ENCODE data around the gene SNX25. TPM values are rescaled to one million over a fixed set of nuclear protein-coding genes. Genes with fewer than 3 reads are reported as not detected.

Gene SNX25
- total and polyA plus RNA-seq, 10 of the 15 experiments (the other 5 are each of a cell fraction or from before 2014, with no cell fraction given): 11.2 to 117 (median 62.8) TPM

DNA sequence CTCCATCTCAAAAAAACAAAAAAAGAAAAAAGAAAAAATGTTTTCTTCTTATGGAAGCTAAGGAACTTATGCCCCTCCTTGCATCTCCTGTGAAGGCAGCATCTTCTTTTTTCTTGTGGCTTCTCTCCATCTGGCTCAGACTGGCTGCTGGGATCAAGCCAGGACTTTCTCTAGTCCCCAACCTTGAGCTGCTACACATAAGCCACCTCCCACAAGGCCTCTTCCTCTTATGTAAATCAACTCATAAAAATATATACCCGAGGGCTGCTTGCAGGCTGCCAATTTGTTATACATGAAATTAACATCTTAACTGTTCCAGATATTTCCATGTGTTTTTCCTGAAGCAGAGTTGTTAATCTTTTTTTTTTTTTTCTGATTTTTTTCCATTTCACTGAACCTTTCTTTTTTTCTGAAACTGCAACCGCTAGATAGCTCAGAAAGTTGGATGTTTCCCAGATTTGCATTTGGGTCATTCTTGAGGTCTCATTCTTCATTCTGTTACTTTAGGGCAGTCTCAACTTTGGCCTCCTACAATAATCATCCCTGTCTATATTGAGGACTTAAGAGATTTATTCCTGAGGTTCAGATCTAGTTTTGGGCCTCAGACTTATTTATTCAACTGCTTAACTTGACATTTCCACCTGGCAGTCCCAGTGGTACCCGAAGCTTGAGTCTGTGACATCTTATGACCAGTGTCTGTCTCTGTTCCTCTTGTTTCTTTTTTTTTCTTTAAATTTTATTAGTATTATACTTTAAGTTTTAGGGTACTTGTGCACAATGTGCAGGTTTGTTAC is 10.3 kb downstream of the SNX25 start:
- Histone ChIP-seq H3K4me3 (peak overlapping the region; percentile 48), H3K4me1 (ENCODE audit: control insufficient read depth, insufficient read depth, low read length) (peaks cover 14% of the 10 kb centered on the region), H4K20me1 (ENCODE audit: control insufficient read depth, insufficient read depth) (no peaks in the 10 kb centered on the region; the same call in none of the 2 replicates), H3K27me3 (replicated peaks in 1 of 2; ENCODE audit: control insufficient read depth in 2 of 2, insufficient read depth in 2 of 2, low read length in 1 of 2) (no peaks in the 10 kb centered on the region), H3K79me2 (ENCODE audit: control insufficient read depth, insufficient read depth, low read length) (peaks cover 89% of the 10 kb centered on the region), H2AFZ (ENCODE audit: control insufficient read depth, low read depth, low read length) (no peak overlapping the region), H3K36me3 (ENCODE audit: control insufficient read depth in 2 of 2, insufficient read depth in 2 of 2, low read length in 1 of 2) (peaks cover 0 to 12% of the 10 kb centered on the region in 2 experiments; a peak in 1 of 4 replicates), H3K9me3 (replicated peaks; ENCODE audit: control insufficient read depth, insufficient read depth, low read length) (no peaks in the 10 kb centered on the region; the same call in 2 of the 3 replicates), H3K27ac (ENCODE audit: control insufficient read depth, insufficient read depth) (no peak overlapping the region; the same call in 1 of the 2 replicates), H3K9ac (ENCODE audit: control insufficient read depth, insufficient read depth, low read length) (peak overlapping the region; percentile 9; the same call in 1 of the 2 replicates), H3K4me2 (ENCODE audit: control insufficient read depth, insufficient read depth) (peak overlapping the region; percentile 57)
- TF ChIP-seq, protein P1, sequence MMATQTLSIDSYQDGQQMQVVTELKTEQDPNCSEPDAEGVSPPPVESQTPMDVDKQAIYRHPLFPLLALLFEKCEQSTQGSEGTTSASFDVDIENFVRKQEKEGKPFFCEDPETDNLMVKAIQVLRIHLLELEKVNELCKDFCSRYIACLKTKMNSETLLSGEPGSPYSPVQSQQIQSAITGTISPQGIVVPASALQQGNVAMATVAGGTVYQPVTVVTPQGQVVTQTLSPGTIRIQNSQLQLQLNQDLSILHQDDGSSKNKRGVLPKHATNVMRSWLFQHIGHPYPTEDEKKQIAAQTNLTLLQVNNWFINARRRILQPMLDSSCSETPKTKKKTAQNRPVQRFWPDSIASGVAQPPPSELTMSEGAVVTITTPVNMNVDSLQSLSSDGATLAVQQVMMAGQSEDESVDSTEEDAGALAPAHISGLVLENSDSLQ (IDR thresholded peaks at IDR 0.05): no peak
- TF ChIP-seq SPI1 (IDR thresholded peaks at IDR 0.05; ENCODE audit: borderline replicate concordance, insufficient read depth, low read depth, low read length): peak; percentile 46; the same call in 1 of the 2 replicates
- ChIA-PET CTCF (interaction anchor here (0.6 to 1.2 kb wide), 7 partner anchors 27 to 145 kb away, joined by 3 to 8 read pairs (median 4); no protein-coding TSS in a partner anchor), POLR2A (interaction anchor here (0.6 to 1.4 kb wide), 9 partner anchors 11 to 418 kb away, joined by 3 to 8 read pairs (median 5); partner anchors contain the start of genes ANKRD37, LRP2BP and SLC25A4), RAD21 (ENCODE audit: unreplicated experiment) (interaction anchor here (0.6 to 1.5 kb wide), 12 partner anchors 11 to 212 kb away, joined by 3 to 8 read pairs (median 3); partner anchors contain the start of gene SNX25), SMC1A (ENCODE audit: uncharacterized antibody, unreplicated experiment) (interaction anchor here (0.8 to 2.5 kb wide), 10 partner anchors 13 to 87 kb away, joined by 3 to 12 read pairs (median 4); no protein-coding TSS in a partner anchor)
- intact Hi-C loops (cut with micrococcal nuclease; ENCODE audit: unreplicated experiment) (no loop called here), in situ Hi-C loops (cut with MboI) (no loop called here)
- ATAC-seq (peak; percentile 76), DNase-seq (ENCODE audit: low read depth, low spot score) (no peak), FAIRE-seq (peak; percentile 66)
- TSS peak; percentile 8 for BruUV-seq (replicated peaks)
- 2% methylated on average over 3 of the region's 3 CpGs for WGBS (ENCODE audit: insufficient coverage, insufficient replicate concordance, low lambda C conversion rate, missing lambda C conversion rate)

DNA sequence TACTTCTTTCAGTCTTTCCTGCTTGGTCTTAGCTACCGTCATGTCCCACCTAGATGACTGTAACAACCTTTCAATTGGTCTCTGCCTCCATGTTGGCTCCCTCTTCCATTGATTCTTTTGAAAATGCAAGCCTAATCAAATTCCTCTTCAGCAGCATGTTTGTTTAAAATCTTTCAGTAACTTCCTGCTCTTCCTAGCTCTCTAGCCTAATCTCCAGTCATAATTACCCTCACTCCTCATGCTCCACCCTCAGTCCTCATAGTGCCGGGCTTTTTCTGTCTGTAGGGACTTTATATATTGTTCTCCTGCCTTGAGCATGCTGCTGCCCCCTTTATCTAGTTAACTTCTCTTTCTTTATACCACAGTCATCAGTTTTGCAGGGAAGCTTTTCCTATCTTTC is 12.1 kb downstream of the SNX25 start:
- H3K36me3 ChIP-seq (ENCODE audit: control insufficient read depth in 2 of 2, insufficient read depth in 2 of 2, low read length in 1 of 2): peaks cover 0 to 15% of the 10 kb centered on the region in 2 experiments; a peak in 2 of 4 replicates
- no peak overlapping the region for H3K4me2 ChIP-seq (ENCODE audit: control insufficient read depth, insufficient read depth)
- POLR2A ChIA-PET: interaction anchor here (0.7 kb wide), 1 partner anchor 17 kb away, joined by 3 read pairs; no protein-coding TSS in a partner anchor
- SMC1A ChIA-PET (ENCODE audit: uncharacterized antibody, unreplicated experiment): interaction anchor here (0.6 to 2.5 kb wide), 6 partner anchors 29 to 45 kb away, joined by 3 to 8 read pairs (median 3); no protein-coding TSS in a partner anchor
- FAIRE-seq (no peak), DNase-seq (ENCODE audit: low read depth, low spot score) (no peak), ATAC-seq (no peak)
- H3K79me2 ChIP-seq (ENCODE audit: control insufficient read depth, insufficient read depth, low read length): peaks cover 90% of the 10 kb centered on the region
- 95% methylated on average over 2 of the region's 2 CpGs for WGBS (ENCODE audit: insufficient coverage, insufficient replicate concordance, low lambda C conversion rate, missing lambda C conversion rate)
- H3K9ac ChIP-seq (ENCODE audit: control insufficient read depth, insufficient read depth, low read length): no peak overlapping the region
- peaks cover 9% of the 10 kb centered on the region for H3K4me1 ChIP-seq (ENCODE audit: control insufficient read depth, insufficient read depth, low read length)
- H3K27me3 ChIP-seq (replicated peaks in 1 of 2; ENCODE audit: control insufficient read depth in 2 of 2, insufficient read depth in 2 of 2, low read length in 1 of 2): no peaks in the 10 kb centered on the region
- in situ Hi-C loops (cut with MboI): no loop called here
- H2AFZ ChIP-seq (ENCODE audit: control insufficient read depth, low read depth, low read length): no peak overlapping the region
- intact Hi-C loops (cut with micrococcal nuclease; ENCODE audit: unreplicated experiment): no loop called here
- no peak overlapping the region for H3K4me3 ChIP-seq
- RAD21 ChIA-PET (ENCODE audit: unreplicated experiment): no interaction called here
- no TSS peak for BruUV-seq (replicated peaks)
- H4K20me1 ChIP-seq (ENCODE audit: control insufficient read depth, insufficient read depth): peaks cover 10% of the 10 kb centered on the region
- no peaks in the 10 kb centered on the region; the same call in 2 of the 3 replicates for H3K9me3 ChIP-seq (replicated peaks; ENCODE audit: control insufficient read depth, insufficient read depth, low read length)
- H3K27ac ChIP-seq (ENCODE audit: control insufficient read depth, insufficient read depth): no peak overlapping the region
- CTCF ChIA-PET: no interaction called here
- TF ChIP-seq TCF3 (IDR thresholded peaks at IDR 0.05; ENCODE audit: borderline replicate concordance, insufficient read depth, low read depth, low read length) (no peak), SUPT20H (IDR thresholded peaks at IDR 0.05; ENCODE audit: borderline replicate concordance, control insufficient read depth, low read depth, low read length) (no peak), PAX5 (IDR thresholded peaks at IDR 0.05; ENCODE audit: borderline replicate concordance, low read depth, low read length) (no peak), TAF1 (IDR thresholded peaks at IDR 0.05; ENCODE audit: borderline replicate concordance, low read depth, low read length) (no peak)
- TF ChIP-seq, protein P2, sequence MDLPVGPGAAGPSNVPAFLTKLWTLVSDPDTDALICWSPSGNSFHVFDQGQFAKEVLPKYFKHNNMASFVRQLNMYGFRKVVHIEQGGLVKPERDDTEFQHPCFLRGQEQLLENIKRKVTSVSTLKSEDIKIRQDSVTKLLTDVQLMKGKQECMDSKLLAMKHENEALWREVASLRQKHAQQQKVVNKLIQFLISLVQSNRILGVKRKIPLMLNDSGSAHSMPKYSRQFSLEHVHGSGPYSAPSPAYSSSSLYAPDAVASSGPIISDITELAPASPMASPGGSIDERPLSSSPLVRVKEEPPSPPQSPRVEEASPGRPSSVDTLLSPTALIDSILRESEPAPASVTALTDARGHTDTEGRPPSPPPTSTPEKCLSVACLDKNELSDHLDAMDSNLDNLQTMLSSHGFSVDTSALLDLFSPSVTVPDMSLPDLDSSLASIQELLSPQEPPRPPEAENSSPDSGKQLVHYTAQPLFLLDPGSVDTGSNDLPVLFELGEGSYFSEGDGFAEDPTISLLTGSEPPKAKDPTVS (IDR thresholded peaks at IDR 0.05; ENCODE audit: low read depth, low read length): no peak
